Keratinocyte (primary cell): ENCODE measurements around the gene SH3RF1. TPM values are rescaled to one million over a fixed set of nuclear protein-coding genes. Genes with fewer than 3 reads are reported as not detected.

ENCODE experiments used
- DNase-seq: peaks from one replicate; pipeline ENCODE4 v3.0.0-alpha.2; 2011; ENCODE audit warnings: low read depth, missing footprints, low spot score
- FAIRE-seq: peaks from 2 replicates; lab custom pipeline; 2011; peaks lifted over from hg19 to GRCh38; lab: Jason Lieb, UNC
- H2AFZ ChIP-seq: 2 replicates; pipeline ENCODE4 v1.6.0; 2012; ENCODE audit warnings: low read length, control low read depth, inconsistent platforms; ENCODE audit not compliant: control insufficient read depth
- H3K27ac ChIP-seq: 2 replicates; pipeline ENCODE4 v1.5.1; 2011; ENCODE audit warnings: low read length; ENCODE audit not compliant: control insufficient read depth, insufficient read depth
- H3K27me3 ChIP-seq: 3 replicates; pipeline ENCODE4 v1.6.0; 2011; ENCODE audit warnings: low read length; ENCODE audit not compliant: control insufficient read depth, insufficient read depth; ENCODE audit errors: extremely low read depth
- H3K36me3 ChIP-seq, 2 experiments: 2 replicates in 1 of 2; 3 replicates in 1 of 2; pipeline ENCODE4 v1.5.1; 2011; ENCODE audit warnings: low read length in 2 of 2, mild to moderate bottlenecking in 1 of 2; ENCODE audit not compliant: control insufficient read depth in 2 of 2, insufficient read depth in 2 of 2; ENCODE audit errors: extremely low read depth in 1 of 2
- H3K4me1 ChIP-seq: 3 replicates; pipeline ENCODE4 v1.5.1; 2011; ENCODE audit warnings: low read length; ENCODE audit not compliant: control insufficient read depth, insufficient read depth; ENCODE audit errors: extremely low read depth
- H3K4me2 ChIP-seq: 3 replicates; pipeline ENCODE4 v1.6.0; 2011; ENCODE audit warnings: low read depth, low read length; ENCODE audit not compliant: control insufficient read depth, insufficient read depth; ENCODE audit errors: extremely low read depth
- H3K4me3 ChIP-seq, 3 experiments: fragments of 200-600 bp in 1 of 3; sonication (generic) in 1 of 3; 2 replicates in 2 of 3; 3 replicates in 1 of 3; pipeline ENCODE4 v1.5.1; 2011 to 2016; ENCODE audit warnings: low read length in 3 of 3, mild to moderate bottlenecking in 3 of 3, control low read depth in 2 of 3, inconsistent platforms in 1 of 3, low read depth in 1 of 3, mixed read lengths in 1 of 3, mixed run types in 1 of 3, moderate library complexity in 1 of 3; ENCODE audit not compliant: control insufficient read depth in 2 of 3, insufficient read depth in 2 of 3; ENCODE audit errors: extremely low read depth in 1 of 3
- H3K79me2 ChIP-seq: 2 replicates; pipeline ENCODE4 v1.6.0; 2012; ENCODE audit warnings: low read length; ENCODE audit not compliant: control insufficient read depth, insufficient read depth
- H3K9ac ChIP-seq: 3 replicates; pipeline ENCODE4 v1.6.0; 2011; ENCODE audit warnings: low read length; ENCODE audit not compliant: control insufficient read depth, insufficient read depth; ENCODE audit errors: extremely low read depth
- H3K9me1 ChIP-seq: 3 replicates; pipeline ENCODE4 v1.6.0; 2011; ENCODE audit warnings: low read length; ENCODE audit not compliant: control insufficient read depth, insufficient read depth; ENCODE audit errors: extremely low read depth
- H3K9me3 ChIP-seq: 2 replicates; pipeline ENCODE4 v1.5.1; 2012; ENCODE audit warnings: low read depth, low read length; ENCODE audit not compliant: control insufficient read depth
- H4K20me1 ChIP-seq: 3 replicates; pipeline ENCODE4 v1.6.0; 2011; ENCODE audit warnings: low read length; ENCODE audit not compliant: control insufficient read depth, insufficient read depth; ENCODE audit errors: extremely low read depth
- EZH2 ChIP-seq: IDR thresholded peaks from one replicate; pipeline ENCODE4 v1.6.1; 2012; ENCODE audit warnings: inconsistent platforms, mild to moderate bottlenecking, low read length, moderate library complexity
- dilution Hi-C: fragments of 300-500 bp; cut with MboI; formaldehyde crosslinking; loops from one replicate; pipeline ENCODE4 v1.7.0; 2020; ENCODE audit warnings: low sequenced_read_pairs; ENCODE audit not compliant: extremely low pct_ligation_motif_present
- polyA plus RNA-seq, 5 experiments: library from polyadenylated mRNA; depleted of rRNA in 3 of 5; stranded (reverse) in 3 of 5; stranded (forward) in 1 of 5; unstranded in 1 of 5; fragments of >200 nt; gene quantifications; 1 replicate in 1 of 5; 2 replicates in 3 of 5; 3 replicates in 1 of 5; pipeline versions ENCODE4 v1.2.1 to v1.2.3, GENCODE V29; 2011 to 2012; ENCODE audit warnings: missing spikeins in 2 of 5, low read depth in 1 of 5, low replicate concordance in 1 of 5
- TF ChIP-seq, protein P1 (sequence below), 3 experiments: IDR thresholded peaks in 1 of 3; conservative IDR thresholded peaks in 1 of 3; optimal IDR thresholded peaks in 1 of 3; 2 replicates in 2 of 3; 3 replicates in 1 of 3; pipeline versions ENCODE3 to v1.5.1; 2011; ENCODE audit warnings: low read length in 3 of 3, mild to moderate bottlenecking in 3 of 3, moderate library complexity in 2 of 3, control low read depth in 1 of 3, inconsistent platforms in 1 of 3; ENCODE audit not compliant: insufficient read depth in 2 of 3; ENCODE audit errors: extremely low read depth in 1 of 3

Gene SH3RF1
- polyA plus RNA-seq, 1 donor (not counting 4 experiments of a cell fraction or from before 2014, with no cell fraction given) = 9.5 TPM

DNA sequence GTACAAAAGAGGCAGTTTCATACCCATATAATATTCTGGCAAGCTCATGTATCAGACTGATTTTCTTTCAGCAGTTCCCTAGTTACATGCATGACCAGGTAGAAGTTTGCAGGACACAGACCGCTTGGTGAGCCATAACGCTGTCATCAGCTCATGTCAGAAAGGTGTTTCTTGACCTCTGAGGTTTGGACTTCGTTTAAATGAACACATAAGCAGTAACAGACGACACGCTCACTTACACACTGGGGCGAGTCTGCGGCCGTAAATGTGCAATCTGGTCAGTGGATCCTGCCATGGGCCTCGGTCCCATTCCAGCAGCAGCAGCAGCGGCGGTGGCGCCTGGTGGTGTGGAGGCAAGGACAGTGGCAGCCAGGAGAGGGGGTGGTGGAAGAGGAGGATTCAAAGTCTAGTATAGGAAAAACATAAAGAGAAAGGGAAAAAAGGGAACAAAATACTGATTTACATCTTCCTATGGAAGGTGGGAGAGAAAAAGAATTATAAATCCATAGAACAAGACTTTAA is 148.8 kb downstream of the SH3RF1 start:
- TF ChIP-seq EZH2 = no peak
- TF ChIP-seq, protein P1, sequence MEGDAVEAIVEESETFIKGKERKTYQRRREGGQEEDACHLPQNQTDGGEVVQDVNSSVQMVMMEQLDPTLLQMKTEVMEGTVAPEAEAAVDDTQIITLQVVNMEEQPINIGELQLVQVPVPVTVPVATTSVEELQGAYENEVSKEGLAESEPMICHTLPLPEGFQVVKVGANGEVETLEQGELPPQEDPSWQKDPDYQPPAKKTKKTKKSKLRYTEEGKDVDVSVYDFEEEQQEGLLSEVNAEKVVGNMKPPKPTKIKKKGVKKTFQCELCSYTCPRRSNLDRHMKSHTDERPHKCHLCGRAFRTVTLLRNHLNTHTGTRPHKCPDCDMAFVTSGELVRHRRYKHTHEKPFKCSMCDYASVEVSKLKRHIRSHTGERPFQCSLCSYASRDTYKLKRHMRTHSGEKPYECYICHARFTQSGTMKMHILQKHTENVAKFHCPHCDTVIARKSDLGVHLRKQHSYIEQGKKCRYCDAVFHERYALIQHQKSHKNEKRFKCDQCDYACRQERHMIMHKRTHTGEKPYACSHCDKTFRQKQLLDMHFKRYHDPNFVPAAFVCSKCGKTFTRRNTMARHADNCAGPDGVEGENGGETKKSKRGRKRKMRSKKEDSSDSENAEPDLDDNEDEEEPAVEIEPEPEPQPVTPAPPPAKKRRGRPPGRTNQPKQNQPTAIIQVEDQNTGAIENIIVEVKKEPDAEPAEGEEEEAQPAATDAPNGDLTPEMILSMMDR (optimal IDR thresholded peaks at IDR 0.05 in 1 of 3, IDR thresholded peaks at IDR 0.05 in 1 of 3, conservative IDR thresholded peaks at IDR 0.05 in 1 of 3; ENCODE audit: extremely low read depth in 1 of 3, insufficient read depth in 2 of 3, low read length in 3 of 3) = no peak
- no peak overlapping the region for H2AFZ ChIP-seq
- no peak overlapping the region for H3K4me2 ChIP-seq
- no peak overlapping the region for H3K4me3 ChIP-seq
- H3K79me2 ChIP-seq = no peaks in the 10 kb centered on the region
- FAIRE-seq (no peak), DNase-seq (no peak)
- dilution Hi-C loops = no loop called here
- no peaks in the 10 kb centered on the region for H4K20me1 ChIP-seq
- no peaks in the 10 kb centered on the region for H3K9me1 ChIP-seq
- H3K4me1 ChIP-seq = peaks cover 12% of the 10 kb centered on the region
- H3K27me3 ChIP-seq = no peaks in the 10 kb centered on the region
- H3K9me3 ChIP-seq = no peaks in the 10 kb centered on the region
- H3K36me3 ChIP-seq = peaks cover 18 to 34% of the 10 kb centered on the region in 2 experiments
- no peak overlapping the region for H3K27ac ChIP-seq
- no peak overlapping the region for H3K9ac ChIP-seq

DNA sequence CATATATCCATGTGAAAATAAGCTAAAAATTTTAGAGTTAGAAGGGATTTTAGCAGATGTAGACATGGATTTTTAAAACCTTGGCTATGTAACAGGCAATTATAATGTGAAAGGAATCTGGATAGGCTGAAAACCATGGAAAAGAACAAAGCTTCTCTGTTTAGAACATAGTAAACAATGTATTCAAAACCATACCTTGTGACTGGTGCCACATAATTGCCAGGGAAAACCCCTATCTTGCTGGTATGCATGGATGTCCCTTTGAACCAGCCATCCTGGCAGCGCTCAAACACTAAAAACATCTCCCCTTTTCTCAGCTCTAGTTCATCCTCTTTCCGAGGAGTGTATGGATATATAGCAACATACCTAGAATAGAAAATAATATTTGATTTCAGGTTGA is 150.1 kb downstream of the SH3RF1 start:
- H3K4me2 ChIP-seq = no peak overlapping the region
- H3K4me1 ChIP-seq = peaks cover 23% of the 10 kb centered on the region
- no peak overlapping the region for H3K9ac ChIP-seq
- no peak overlapping the region for H3K27ac ChIP-seq
- H3K79me2 ChIP-seq = no peaks in the 10 kb centered on the region
- no peaks in the 10 kb centered on the region for H3K9me1 ChIP-seq
- no peak overlapping the region for H2AFZ ChIP-seq
- FAIRE-seq (no peak), DNase-seq (no peak)
- no peak for TF ChIP-seq EZH2
- TF ChIP-seq, protein P1 (optimal IDR thresholded peaks at IDR 0.05 in 1 of 3, IDR thresholded peaks at IDR 0.05 in 1 of 3, conservative IDR thresholded peaks at IDR 0.05 in 1 of 3; ENCODE audit: extremely low read depth in 1 of 3, insufficient read depth in 2 of 3, low read length in 3 of 3) = no peak
- peaks cover 18 to 38% of the 10 kb centered on the region in 2 experiments for H3K36me3 ChIP-seq
- no peaks in the 10 kb centered on the region for H3K27me3 ChIP-seq
- no peaks in the 10 kb centered on the region for H4K20me1 ChIP-seq
- no peaks in the 10 kb centered on the region for H3K9me3 ChIP-seq
- no peak overlapping the region for H3K4me3 ChIP-seq
- dilution Hi-C loops = no loop called here
